AG09319 (cell line): ENCODE measurements around the gene TTC28.

Experiments
- DNase-seq: peaks from one replicate; pipeline ENCODE4 v3.0.0-alpha.2; 2010; ENCODE audit warnings: low read depth; ENCODE audit errors: extremely low read depth
- TF ChIP-seq, protein P1 (sequence below): IDR thresholded peaks from 2 replicates; pipeline ENCODE4 v1.5.1; 2011; ENCODE audit warnings: low read depth, mild to moderate bottlenecking, inconsistent platforms, low read length, moderate library complexity

TTC28 gene

DNA sequence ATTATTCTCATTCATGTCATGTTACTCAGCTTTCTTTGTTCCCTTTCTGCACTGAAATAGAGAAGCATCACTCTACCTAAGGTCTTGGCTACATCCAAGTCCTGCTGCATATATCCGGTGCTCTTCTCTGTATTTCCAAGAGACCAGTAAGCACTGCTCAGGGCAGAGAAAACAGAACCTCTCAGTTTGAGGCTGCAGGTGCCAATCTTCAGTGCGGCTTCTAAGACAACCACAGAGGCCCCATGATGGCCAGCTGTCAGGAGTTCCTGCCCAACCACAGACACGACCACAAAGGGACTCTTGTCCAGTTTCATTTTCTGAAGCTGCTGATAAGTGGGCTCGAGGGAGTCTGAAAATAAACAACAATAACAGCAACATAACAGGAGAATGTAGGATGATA, 382.1 kb downstream of the TTC28 start:
- TF ChIP-seq, protein P1, sequence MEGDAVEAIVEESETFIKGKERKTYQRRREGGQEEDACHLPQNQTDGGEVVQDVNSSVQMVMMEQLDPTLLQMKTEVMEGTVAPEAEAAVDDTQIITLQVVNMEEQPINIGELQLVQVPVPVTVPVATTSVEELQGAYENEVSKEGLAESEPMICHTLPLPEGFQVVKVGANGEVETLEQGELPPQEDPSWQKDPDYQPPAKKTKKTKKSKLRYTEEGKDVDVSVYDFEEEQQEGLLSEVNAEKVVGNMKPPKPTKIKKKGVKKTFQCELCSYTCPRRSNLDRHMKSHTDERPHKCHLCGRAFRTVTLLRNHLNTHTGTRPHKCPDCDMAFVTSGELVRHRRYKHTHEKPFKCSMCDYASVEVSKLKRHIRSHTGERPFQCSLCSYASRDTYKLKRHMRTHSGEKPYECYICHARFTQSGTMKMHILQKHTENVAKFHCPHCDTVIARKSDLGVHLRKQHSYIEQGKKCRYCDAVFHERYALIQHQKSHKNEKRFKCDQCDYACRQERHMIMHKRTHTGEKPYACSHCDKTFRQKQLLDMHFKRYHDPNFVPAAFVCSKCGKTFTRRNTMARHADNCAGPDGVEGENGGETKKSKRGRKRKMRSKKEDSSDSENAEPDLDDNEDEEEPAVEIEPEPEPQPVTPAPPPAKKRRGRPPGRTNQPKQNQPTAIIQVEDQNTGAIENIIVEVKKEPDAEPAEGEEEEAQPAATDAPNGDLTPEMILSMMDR, result no peak

DNA sequence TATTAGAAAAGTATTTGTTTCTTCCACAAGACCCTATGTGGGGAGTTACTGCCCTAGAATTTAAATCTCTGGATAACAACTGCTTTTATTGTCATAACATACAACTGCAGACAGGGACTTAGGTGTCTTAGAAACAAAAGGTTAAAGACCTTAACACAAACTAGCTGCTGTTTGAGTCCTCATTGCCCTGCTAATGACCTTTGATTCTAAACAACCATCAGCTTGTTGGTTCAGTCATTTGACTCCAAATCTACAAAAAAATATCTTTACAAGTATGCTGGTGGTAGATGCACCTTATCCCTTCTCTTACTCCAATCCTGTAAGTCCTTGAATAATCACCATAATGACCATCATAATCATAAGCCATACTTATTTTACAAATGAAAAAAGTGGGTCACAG, 383.2 kb downstream of the TTC28 start:
- TF ChIP-seq, protein P1, result no peak

More for the DNA sequence above, 382.1 kb downstream of the TTC28 start:
- DNase-seq, result no peak

DNA sequence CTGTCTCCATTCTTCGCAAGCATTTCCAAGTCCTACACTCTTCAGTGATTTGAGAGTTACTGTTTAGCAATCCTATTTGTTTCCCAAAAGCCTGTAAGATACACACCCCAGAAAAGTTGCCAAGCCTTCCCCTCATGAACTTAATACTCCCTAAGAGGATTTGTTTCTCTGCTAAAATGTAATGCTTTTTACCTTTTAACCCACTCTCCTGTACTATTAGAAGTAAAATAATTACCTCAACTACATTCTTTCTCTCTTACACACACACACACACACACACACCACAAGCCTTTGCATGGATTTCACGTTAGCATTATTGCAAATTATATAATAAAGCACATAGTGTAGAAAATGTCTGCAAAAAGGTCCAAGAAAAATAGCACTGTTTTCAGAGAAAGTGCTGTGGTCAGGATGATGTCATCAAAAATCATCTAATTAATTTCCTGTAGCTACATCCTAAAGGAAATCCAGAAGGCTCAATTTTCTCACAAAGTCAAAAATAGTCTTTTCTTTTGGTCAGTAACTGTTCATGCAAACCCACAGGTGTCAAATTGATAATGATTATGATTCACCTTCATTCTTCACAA, 396.5 kb downstream of the TTC28 start:
- TF ChIP-seq, protein P1, result no peak
- no peak for DNase-seq

More for the DNA sequence above, 383.2 kb downstream of the TTC28 start:
- DNase-seq, result no peak

DNA sequence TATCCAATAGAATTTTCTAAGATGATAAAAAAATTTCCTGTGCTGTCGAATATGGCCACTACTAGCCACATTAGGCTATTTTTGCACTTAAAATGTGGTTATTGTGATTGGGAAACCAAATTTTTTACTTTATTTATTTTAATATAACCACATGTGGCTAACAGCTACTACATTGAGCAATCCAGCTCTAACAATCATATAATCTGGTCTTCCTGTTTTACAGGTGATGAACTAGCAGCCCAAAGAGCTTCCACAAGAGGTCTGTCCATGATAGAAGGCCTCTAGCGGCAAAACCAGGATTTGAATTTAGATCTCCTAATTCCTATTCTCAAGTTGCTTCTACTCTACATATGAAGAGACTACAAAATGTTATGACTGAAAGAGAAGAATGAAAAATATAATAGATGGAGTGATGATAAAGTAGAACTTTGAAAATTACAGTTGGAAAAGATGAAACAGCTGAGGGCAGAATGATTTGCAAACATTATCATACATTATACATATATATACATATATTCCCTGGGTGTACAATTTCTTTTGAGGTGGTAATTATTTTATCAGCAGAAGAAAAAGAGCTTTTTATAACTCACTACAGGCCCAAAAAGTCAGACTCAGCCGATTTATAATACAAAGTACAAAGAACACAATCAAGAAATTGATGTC, 397.1 kb downstream of the TTC28 start:
- TF ChIP-seq, protein P1, result no peak
- peak; percentile 7 for DNase-seq

DNA sequence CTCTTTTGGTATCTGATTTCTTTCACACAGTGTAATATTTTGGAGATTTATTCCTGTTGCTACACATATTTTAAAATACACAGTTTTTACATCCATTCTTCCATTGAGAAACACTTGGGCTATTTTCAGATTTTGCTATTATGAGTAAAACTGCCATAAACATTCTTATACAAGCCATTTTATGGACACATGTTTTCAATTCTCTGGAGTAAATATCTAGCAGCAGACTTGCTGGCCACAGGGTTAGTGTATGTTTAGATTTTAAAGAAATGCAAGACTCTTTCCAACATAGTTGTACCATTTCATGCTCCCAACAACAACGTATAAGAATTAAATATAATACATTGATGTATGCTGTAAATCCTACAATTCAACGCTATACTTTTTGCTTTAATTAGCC, 399.8 kb downstream of the TTC28 start:
- DNase-seq, result peak; percentile 23

DNA sequence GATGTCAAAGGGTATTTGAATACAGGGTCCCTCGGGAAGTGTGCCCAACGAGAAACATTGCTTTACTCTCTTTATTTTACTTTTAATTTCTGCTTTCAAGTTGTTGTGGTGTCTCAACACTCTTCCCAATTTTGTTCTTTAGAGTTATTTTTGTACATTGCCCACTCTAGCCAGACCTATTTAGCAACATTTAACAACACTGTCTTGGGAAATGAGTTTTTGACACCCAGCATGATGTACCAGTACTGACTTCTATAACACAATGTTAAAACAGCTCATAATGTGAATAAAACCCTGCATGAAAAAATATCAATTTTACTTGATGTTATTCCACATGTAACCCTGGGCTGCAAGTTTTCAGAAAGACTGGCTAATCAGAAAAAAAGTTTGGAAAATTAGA, 410.4 kb downstream of the TTC28 start:
- DNase-seq, result no peak
- TF ChIP-seq, protein P1, result no peak

More for the DNA sequence above, 399.8 kb downstream of the TTC28 start:
- TF ChIP-seq, protein P1, result no peak

DNA sequence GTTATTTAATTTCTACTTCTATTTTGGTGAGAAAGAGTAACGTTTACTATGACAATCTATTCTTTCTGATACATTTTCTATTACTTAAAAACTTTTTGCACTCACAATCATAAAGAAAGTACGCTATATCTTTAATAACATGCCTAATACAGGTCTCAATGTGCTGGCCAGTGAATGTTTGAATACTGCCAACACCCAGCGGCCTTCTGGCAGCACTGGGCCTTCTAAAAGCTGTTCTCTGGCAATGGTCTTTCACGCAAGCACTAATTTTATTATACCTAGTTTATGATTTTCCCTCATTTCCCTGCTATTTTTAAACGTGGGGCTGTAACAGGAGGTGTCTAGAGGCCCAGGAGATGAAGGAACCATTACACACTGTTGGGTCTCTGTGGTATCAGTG, 410.8 kb downstream of the TTC28 start:
- no peak for DNase-seq

More for the DNA sequence above, 410.8 kb downstream of the TTC28 start:
- TF ChIP-seq, protein P1, result no peak
